GM12874 (cell line): Measurements from ENCODE around the gene AOPEP.

Experiments used
- TF ChIP-seq, protein P1 (sequence below): IDR thresholded peaks from 2 replicates; pipeline ENCODE4 v1.5.1; 2011; ENCODE audit warnings: low read depth, mild to moderate bottlenecking, control low read depth, low read length, moderate library complexity; ENCODE audit not compliant: insufficient read depth

AOPEP gene

GRCh38 chr9:95076696-95077052 is 350.2 kb downstream of the AOPEP start:
- TF ChIP-seq, protein P1, sequence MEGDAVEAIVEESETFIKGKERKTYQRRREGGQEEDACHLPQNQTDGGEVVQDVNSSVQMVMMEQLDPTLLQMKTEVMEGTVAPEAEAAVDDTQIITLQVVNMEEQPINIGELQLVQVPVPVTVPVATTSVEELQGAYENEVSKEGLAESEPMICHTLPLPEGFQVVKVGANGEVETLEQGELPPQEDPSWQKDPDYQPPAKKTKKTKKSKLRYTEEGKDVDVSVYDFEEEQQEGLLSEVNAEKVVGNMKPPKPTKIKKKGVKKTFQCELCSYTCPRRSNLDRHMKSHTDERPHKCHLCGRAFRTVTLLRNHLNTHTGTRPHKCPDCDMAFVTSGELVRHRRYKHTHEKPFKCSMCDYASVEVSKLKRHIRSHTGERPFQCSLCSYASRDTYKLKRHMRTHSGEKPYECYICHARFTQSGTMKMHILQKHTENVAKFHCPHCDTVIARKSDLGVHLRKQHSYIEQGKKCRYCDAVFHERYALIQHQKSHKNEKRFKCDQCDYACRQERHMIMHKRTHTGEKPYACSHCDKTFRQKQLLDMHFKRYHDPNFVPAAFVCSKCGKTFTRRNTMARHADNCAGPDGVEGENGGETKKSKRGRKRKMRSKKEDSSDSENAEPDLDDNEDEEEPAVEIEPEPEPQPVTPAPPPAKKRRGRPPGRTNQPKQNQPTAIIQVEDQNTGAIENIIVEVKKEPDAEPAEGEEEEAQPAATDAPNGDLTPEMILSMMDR, result no peak

DNA sequence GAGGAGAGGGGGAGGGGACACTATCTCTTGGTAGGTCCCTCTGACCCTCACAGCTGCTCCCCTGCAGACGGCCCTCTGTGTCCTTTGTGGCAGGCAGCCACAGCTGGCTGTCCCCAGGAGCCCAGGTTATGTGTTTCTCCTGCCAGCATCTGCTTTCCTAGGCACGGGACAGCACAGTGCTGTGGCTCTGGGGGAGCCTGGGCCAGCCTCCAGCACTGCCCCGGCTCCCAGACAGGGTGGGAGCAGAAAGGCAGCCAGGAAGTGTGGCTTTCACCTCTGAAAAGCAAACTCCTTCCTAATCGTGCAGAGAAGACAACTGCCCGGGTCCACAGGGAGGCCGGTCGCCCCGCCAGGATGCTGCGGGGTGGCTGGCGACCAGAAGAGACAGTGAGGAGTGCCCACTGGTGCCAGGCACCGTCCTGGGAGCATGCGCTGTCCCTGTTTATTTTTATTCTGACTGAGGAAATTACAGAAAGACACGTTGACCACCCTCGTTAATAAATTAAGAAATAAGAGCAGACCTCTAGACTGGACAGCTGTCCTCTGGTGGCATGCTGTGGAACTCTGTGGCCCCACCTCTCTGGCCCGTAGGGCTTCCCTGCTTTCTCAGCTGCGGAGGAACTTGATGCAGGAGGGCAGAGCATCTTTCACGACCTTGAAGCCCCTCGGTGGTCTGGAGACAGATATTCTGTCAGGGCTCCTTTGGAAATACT is 350.7 kb downstream of the AOPEP start:
- TF ChIP-seq, protein P1, result no peak

GRCh38 chr9:95077766-95078370 is 351.4 kb downstream of the AOPEP start:
- TF ChIP-seq, protein P1, result no peak

DNA sequence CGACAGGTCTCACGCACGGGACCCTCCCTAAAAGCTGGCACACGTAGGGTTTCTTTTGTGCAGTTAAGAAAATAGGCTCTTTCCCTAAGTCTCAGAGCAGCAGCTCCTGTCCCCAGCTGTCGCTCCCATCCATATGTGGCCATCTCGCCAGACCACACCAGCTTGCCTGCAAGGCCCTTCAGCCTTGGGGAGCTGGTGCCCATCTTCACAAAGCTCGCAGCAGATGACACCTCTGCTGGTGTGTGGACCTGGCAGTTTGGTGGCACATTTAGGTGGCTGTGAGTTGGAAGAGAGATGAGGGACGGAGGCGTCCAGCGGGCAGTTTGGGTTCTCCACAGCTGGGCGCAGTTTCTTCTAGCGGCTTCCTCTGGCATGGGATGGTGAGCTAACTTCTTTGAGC is 352.0 kb downstream of the AOPEP start:
- TF ChIP-seq, protein P1, result no peak

DNA sequence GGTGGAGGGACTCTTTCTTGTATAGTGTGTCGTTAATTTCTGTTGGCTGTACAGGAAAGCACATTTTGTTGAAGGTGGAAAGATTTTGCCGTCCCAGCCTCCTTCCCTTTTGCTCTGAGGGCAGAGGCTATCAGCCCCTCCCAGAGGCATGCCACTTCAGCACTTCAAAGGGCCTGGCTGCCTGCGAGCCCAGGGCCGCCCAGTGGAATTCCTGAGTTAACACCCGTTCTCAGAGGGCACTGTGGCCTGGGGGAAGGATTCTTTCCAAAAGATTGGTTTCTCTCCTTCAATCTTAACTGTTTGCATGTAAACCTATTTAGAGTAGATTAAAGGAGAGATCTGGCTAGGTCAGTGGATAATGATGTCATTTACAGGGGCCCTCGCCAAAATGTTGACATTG is 352.4 kb downstream of the AOPEP start:
- TF ChIP-seq, protein P1, result no peak

- TF ChIP-seq, protein P1, result no peak
Measured at GRCh38 chr9:95079461-95079860, 353.0 kb downstream of the AOPEP start.

- TF ChIP-seq, protein P1, result no peak
Measured at GRCh38 chr9:95080961-95081647, 354.6 kb downstream of the AOPEP start.
